Measurements from ENCODE around the gene PLEKHG4B.
"Not testable (repeated sequence)": the region's sequence is repeated elsewhere in the genome, so short reads cannot be mapped to it uniquely, and the experiment has no call there.

PLEKHG4B gene

GRCh38 chr5:234450-234849, 142.5 kb downstream of the PLEKHG4B start:
- DNase-seq, result no peak

GRCh38 chr5:235527-235926, 143.6 kb downstream of the PLEKHG4B start:
- not testable (repeated sequence) for DNase-seq

- not testable (repeated sequence) for DNase-seq
These were observed 146.0 kb downstream of the PLEKHG4B start for GRCh38 chr5:237931-238330.
